DMS53 (cell line): ENCODE measurements around the gene ACP4.

Experiments
- DNase-seq: peaks from one replicate; lab custom pipeline; 2025; lab: John Stamatoyannopoulos, UW

Gene ACP4

DNA sequence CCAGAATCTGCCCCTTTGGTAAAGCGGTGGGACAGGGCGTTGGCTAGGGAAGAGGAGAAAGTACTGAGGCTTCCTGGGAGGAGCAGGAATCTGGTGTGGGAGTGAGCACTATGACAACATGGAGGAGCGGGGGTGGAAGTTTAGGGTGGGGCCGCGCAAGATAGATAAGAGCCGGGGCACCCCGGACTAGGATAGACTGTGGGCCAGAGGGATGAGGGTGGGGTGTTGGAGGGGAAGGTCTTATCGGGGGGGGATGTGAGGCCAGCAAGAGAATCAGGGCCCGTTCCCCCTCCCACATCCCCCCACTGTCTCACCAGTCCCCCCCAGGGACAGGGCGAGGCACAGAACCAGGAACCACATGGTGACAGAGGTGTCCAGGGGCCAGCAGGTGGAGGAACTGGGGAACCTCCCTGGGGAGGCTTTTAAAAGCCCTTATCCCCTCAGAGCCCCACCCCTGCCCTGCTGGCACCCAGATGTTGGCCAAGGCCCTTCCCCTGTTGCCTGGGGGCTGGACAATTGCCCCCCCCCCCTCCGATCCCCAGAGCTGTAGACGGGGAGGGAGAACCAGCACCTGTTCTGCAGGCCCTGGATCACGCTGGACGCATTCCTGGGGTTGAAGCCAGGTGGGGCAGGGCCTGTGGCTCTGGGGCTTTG lies 33.3 kb downstream of the ACP4 start, which contains the start of gene KLK1:
TSS of gene KLK1 (minus strand) at position 399 of the 654 bp plus-strand sequence. CDS start at position 360, 39 bp downstream.
- no peak for DNase-seq

DNA sequence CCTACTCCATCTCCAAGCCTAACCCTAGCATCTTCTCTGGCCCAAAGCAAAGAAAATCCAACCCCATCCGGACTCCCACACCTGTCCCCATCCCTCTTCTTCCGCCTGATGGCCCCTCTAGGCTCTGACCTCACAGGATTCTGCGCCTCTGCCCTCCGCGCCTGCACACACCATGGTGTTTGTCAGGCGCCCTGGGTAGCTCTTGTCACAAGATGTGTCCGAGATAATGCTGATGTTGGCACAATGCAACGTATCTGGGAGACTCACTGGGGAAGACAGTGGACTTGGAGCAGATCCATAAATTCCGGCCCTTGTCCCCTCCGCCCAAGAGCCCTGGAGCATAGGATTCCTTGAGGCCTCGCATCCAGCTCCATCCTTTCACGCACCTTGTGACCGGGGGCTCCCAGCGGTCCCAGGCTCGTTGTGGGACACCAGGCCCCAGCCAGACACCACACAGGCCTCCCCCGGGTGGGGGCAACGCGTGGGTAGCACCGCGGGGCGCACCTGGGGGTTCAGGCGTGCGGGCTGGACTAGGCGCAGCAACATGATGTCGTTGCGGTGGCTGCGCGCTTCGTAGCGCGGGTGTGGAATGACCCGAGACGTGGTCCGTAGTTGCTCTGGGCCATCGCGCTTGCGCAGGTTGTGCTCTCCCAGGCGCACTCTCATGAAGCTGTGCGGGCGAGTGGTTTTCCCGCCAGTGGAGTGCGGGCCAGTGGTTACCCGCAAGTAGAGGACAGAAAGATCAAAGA lies 36.5 kb downstream of the ACP4 start:
- DNase-seq: no peak

DNA sequence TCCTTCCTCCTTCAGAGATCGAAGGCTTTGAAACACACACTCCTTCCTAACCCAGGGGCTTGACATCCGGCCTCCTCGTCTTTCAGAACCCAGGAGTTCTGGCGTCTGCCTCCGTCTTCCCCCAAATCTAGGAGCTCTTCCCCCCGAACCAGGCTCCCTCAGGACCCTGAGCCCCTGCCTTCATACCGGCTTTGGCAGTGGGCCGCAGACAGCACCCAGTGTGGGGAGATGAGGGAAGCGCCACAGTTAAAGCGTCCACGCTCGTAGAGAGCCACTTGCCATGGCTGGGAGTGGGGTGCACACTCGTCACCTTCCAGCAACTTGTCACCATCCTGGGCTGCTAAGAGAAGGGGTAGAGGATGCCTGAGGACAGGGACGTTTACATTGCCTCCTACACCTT lies 37.3 kb downstream of the ACP4 start:
- no peak for DNase-seq

DNA sequence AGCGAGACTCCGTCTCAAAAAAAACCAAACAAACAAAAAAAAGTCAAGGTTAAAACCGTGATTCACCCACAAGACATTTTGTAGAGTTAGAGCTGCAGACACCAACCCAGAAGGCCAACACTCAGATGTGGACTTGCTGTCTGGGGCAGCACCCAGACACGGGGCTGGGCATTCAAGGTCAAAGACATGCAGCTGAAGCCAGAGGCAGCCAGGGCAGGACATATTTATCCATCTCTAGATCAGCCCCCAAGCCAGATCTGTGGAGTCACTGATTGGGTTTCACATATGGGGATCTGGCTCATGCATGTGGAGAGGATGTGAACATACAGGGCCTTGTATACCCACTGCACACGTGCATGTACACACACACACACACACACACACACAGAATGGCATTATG lies 39.6 kb downstream of the ACP4 start:
- DNase-seq: no peak

DNA sequence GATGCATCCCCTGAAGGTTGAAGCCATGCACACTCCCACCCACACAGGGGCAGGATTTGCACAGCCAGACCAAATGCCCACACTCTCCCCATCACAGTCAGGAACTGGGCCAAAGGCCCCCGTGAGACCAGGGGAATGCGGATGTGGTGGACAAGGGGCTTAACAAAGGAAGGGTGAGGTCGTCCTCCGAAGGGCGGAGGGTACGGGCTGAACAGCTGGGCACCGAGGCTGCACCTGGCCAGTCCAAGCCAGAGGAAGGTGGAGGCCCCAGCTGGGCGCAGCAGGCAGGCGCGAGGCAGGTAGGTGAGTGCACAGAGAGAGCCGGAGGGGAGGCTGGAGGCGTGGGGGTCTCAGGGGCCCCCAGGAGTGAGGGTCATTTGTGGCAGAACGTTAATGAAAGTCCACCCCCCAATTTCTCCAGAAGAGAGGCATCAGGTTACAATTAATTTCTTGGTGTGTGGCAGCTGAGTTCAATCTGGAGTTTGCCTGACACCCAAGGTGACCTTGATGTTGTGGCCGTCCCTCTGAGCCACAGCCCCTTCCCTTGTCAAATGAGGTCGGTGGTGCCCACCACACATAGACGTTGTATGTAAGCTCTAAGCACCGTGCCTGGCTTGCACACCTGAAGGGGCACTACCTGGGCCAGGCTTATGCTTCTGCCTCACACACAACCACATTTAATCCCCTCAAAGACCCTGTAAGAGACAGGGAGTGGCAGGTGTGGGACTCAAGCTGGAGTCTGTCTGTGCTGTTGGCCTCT lies 40.2 kb downstream of the ACP4 start:
- DNase-seq: no peak

DNA sequence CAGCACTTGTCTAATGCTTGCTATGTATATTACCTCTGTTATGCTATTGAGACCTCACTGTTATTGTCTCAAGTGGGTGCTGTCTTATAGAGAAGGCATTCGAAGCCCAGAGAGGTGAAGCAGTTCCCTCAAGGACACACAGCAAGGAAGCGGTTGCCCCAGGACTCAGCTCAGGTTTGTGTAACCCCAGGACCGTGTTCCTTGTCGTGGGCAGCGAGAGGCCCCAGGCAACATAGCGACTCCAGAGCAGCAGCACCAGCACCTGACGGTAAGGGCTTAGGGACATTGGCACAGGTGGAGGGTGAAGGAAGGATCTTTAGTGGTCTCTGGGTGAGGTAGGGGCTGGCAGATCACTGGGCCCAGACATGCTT lies 40.8 kb downstream of the ACP4 start:
- no peak for DNase-seq

DNA sequence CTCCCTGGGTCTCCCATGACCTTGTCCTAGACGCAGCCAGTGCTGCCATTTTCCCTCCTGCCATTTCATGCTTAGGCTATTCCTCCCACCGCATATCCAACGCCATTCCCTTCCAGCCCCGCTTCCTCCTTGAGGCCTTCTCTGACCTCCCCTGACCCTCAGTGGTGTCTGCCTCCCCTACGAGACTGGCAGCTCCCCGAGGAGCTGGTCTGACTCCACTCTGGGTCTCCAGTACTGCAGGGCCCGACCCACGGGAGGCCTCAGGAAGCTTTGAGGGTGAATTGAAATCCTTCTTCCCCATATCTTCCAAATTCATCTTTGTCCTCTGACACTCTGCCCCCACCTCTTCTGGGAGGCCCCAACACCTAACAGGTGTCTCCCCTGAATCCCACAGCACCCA lies 42.5 kb downstream of the ACP4 start:
- DNase-seq: no peak

DNA sequence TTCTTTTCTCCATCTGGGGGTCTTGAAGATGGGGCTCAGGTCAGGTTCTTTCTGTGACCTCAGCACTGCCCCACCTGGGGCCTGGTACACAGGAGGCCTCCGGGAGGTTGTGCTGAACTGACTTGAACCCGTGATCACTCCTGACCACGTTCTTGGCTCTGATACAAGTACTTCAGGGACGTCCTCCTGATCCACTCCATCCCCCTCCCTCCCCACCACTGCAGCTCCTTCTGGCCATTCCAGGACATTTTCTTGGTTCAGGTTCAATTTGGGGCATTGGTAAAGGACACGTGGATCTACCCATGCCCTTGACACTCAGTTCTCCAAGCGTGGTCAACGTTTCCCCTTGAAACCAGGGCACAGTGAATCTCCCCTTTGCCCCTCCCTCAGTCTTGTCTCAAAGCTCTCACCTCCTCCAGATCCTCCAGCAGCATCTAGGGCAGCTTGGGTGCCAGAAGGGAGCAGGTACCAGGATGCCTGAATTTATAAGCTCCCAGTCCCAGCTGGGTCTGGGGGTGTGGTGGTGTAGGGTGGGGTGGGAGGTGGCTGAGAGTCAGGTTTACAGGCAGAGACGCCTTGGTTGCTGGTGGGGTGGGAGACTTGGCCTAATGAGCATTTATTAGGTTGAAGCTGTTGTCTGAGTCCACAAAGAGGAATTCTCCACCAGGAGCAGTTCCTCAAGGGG lies 43.0 kb downstream of the ACP4 start, which contains the start of gene KLK15:
TSS of gene KLK15 (minus strand) at position 458 of the 685 bp plus-strand sequence. CDS start 2,082 bp downstream, outside the sequence.
- DNase-seq: no peak

DNA sequence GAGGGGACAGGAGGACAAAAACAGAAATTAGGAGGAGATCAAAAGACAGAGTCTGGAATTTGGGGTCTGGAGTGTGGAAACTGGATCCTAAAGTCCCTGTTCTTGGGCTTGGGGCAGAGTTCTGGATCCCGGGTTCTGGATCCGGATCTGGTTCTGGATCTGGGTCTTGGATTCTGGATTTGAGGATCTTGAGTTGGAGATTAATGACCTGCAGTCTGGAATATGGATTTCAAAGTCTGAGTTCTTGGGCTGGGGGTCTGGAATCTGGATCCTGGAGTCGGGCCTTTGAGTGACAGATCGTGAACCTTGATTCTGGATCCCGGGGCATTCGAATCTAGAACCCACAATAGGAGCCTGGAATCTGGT lies 43.6 kb downstream of the ACP4 start:
- no peak for DNase-seq

DNA sequence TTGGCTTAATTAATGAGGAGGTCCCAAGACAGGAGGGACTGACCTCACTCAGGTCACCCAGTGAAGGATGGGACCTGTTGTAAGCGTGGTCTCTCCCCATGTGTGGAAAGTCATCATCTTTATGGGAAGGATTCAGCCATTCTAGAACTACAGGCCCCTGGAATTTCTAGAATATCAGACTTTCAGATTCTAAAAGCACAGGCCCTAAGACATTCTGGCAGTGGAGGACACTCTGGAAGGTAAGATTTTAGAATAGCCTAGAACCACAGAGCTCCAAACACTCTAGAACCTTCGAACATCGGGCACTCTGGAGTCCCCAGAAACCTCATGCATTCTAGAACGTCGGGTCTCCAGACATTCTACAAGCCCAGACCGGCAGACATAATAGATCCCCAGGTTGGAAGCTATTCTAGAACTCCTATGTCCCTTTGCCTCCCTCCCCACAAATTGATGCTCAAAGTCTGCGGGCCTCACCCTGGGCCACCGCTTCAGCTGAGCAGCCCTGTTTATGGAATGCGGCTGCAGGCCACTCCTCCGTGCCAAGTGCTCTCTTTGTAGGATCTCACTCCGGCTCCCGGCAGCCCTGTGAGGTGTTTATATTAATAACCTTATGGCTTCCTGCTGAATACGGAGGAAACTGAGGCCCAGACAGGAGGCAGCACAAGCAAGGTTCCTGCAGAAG lies 45.0 kb downstream of the ACP4 start:
- DNase-seq: peak; percentile 78

DNA sequence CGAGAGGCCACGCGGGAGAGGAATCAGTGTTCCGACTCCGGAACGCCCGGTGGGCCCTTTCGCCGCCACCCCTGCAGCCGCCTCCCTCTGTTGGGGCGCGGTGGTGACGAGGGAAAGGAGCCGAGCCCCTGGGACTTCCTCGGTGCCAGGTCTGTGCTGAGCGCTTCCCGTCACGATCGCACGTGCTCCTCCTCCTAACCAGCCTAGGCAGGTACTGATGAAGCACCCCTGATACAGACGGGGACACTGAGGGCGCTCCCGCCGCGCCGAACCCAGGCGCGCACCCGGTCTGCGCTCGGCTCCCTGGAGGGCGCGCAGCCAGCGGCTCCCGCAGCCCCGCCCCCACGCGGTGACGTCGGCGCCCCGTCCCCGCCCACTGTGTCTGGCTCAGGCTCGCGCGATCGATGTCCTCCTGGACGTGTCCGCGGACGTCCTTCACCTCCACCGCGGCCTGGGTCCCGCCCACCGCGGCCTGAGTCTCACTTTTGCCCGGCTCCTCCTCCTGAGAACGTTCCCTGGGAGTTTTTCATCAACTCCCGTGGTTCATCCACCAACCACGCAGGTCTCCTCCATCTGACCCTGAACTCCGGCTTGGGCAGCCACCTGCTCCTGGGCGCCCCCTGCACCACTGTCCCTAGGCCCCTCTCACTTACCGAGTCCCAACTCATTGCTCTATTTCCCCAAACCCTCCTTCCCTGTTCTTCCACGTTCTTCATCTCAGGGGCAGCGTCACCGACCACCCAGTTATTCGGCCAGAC lies 45.7 kb downstream of the ACP4 start:
- DNase-seq: peak; percentile 96

DNA sequence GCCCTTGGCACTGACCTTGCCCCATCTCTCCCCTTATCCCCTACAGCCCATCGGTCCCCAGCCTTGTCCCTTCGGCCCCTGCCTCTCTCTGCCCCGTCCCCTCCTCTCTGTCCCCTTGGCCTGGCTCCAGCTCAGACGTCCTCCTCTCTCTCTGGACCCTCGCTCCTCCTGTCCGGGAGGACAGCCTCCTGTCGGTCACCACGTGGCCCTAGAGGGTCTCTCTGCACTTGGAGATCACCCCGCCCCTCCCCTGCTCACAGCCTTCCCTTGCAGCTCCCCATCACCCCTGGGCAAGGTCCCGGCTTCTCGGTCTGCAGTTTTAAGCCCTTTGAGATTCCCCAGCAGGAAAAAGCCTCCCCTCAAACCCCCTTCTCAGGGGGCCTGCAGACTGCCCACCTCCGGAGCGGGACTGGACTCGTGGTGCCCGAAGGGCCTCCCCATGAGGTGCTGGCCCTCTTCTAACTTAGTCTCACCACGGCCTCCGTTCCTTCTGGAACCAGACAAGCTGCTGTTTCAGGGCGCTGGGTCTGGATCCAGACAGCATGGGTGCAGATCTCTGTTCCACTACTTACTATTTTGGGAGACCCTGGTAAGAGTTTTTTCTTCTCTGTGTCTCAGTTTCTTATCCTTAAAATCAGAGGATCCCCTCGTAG lies 46.5 kb downstream of the ACP4 start:
- peak; percentile 71 for DNase-seq

DNA sequence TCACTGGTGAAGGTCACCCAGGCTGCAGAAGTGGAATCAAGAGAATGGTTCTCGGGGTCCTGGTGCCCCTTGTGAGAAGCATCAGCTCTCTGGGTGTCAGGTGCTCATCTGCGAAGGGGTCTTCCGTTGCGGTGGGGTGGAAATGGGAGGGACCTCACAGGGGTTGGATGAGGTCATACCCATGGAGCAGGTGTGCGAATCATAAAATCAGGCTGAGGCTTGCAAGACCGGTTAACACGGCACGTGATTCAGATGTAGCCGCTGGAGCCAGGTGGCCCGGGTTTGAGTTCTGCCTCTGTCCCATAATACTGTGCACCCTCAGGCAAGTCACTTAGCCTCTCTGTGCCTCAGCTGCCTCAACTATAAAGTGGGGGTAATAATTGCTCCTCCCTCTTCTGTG lies 47.1 kb downstream of the ACP4 start:
- DNase-seq: peak; percentile 93

DNA sequence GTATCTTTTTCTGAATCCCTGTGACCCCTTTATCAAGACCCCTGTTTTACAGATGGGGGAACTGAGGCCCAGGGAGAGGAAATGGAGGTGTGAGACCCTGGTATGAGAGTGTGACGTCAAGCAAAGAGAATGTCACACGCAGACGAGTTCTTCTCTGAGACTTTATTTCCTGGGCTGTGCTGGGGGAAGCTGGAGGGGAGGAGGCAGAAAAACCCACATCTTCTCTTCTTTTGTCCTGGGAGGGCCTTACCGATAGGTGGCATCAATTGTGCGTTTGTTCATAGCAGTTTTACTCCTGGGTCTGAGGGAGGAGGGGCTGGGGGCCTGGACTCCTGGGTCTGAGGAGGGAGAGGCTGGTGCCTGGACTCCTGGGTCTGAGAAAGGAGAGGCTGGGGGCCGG lies 48.0 kb downstream of the ACP4 start:
- DNase-seq: peak; percentile 47

DNA sequence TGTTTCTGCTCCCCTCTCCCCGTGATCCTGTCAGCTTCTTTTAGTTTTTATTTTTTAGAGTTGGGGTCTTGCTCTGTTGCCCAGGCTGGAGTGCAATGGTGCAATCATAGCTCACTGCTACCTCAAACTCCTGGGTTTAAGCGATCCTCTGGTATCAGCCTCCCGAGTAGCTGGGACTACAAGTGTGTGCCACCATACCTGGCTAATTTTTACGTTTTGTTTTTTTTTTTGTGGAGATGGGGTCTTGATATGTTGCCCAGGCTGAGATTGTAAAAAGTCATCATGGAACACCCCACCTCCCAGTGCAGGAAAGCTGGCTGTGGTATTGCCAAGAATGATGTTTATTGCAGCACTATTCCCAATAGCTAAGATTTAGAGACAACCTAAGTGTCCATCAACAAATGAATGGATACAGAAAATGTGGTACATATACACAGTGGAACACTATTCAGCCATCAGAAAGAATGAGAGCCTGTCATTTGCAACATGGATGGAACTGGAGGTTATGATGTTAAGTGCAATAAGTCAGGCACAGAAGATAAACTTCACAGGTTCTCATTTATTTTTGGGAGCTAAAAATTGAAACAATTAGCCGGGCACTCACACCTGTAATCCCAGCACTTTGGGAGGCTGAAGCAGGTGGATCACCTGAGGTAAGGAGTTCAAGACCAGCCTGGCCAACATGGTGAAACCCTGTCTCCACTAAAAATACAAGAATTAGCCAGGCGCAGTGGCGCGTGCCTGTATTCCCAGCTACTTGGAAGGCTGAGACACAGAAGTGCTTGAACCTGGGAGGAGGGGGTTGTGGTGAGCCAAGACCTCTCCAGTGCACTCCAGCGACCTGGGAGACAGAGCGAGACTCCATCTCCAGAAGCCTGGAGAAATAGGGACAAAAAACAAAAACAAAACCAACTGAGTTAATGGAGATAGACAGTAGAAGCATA lies 49.8 kb downstream of the ACP4 start:
- no peak for DNase-seq

DNA sequence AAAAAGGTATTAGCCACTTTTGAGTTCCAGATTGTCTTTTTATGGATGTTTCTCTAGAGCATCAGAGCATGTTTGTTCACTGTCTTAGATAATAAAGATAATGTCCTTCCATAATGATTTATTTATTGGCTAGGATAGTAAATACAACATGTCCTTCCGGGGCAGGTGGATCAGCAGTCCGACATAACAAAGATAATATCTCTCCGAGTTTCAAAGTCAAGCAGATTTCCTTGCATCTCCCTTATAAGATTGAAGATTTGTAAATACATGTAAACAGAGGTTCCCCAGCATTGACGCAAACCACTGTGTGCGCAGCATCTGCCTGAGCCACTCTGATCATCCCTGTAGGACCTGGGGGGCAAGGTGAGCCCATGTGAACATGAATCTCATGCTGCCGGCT lies 51.9 kb downstream of the ACP4 start:
- no peak for DNase-seq

DNA sequence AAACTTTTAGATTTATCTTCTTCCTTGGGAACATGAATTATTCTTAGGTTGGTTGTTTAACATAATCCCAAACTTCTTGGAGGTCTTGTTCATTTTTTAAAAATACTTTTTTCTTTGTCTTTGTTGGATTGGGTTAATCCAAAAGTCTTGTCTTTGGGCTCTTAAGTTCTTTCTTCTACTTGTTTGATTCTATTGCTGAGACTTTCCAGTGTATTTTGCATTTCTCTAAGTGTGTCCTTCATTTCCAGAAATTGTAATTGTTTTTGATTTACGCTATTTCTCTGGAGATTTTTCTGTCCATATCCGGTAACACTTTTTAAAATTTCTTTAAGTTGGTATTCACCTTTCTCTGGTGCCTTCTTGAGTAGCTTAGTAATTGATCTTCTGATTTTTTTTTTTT lies 53.0 kb downstream of the ACP4 start:
- no peak for DNase-seq

DNA sequence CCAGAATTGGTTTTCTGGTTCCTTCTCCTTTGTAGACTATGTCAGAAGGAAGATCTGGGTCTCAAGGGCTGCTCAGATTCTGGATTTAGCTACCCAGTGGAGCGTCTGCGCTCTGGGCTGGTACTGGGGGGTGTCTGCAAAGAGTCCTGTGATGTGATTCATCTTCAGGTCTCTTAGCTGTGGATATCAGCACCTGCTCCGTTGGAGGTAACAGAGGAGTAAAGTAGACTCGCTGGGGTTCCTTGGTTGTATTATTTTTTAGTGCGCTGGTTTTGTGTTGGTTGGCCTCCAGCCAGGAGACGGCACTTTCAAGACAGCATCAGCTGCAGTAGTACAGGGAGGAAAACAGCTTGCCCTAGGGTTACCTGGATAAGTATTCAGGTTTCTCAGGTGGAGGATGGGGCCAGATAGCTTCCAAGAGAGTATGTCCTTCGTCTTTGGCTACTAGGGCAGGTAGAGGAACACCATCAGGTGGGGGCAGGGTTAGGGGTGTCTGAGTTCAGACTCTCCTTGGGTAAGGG lies 53.5 kb downstream of the ACP4 start:
- no peak for DNase-seq

DNA sequence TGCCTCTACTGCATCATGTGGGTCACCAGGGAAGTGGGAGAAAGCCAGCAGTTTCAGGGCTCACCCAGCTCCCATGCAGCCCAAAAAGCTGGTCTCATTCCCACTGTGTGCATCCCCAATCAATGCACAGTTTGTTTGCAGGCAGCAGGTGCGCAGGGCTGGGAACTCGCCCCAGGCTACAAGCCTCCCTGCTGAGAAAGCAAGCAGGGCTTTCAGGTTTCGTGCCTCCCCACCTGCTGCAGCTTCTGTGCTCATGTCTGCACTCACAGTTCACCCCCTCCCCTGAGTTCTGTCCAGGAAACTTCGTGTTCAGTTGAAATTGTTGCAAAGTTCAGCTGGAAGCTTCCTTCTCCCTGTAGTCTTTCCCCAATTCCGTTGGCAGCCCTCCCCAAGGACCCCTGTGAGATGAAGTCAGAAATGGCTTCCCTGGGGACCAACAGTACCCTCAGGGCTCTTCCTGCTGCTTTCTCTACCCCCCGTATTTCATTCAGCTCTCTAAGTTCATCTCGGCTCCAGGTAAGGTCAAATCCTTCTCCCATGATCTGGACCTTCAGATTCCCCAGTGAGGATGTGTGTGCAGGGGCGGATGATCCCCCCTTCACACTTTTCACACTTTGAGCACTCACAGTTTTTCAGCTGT lies 54.2 kb downstream of the ACP4 start:
- DNase-seq: peak; percentile 17
